HepG2 (cell line): Measurements from ENCODE around the gene PTPN2. TPM values are rescaled to one million over a fixed set of nuclear protein-coding genes. Genes with fewer than 3 reads are reported as not detected.
A peak's percentile ranks its signal among the peaks of the same experiment; 100 is the strongest.
"Not testable (repeated sequence)": the region's sequence is repeated elsewhere in the genome, so short reads cannot be mapped to it uniquely, and the experiment has no call there.

Experiments
- ATAC-seq: fragments of 200-7000 bp; cut with Tn5 transposase; 3 replicates; pipeline ENCODE4 v1.9.1; 2020; ENCODE audit warnings: mild to moderate bottlenecking, moderate library complexity
- BruUV-seq: library from RNA; stranded (reverse); fragments of 400-500 nt; replicated peaks from 2 replicates; lab custom pipeline; 2021; lab: Mats Ljungman, UMichigan
- CTCF ChIA-PET: fragments of 300-600 bp; formaldehyde crosslinking; extraction: SDS; loops from one replicate; lab custom pipeline; 2021; ENCODE audit warnings: low total read pairs, inconsistent platforms, low intra/inter-chr PET ratio; lab: Yijun Ruan, JAX
- POLR2A ChIA-PET: fragments of 350-600 bp; sonication (Branson Sonifier 250); formaldehyde crosslinking; loops from one replicate; lab custom pipeline; 2020; ENCODE audit warnings: antibody characterized with exemption, inconsistent platforms; lab: Yijun Ruan, JAX
- DNase-seq: peaks from one replicate; pipeline ENCODE4 v3.0.0-alpha.2; 2015; ENCODE audit warnings: low spot score
- FAIRE-seq: peaks from 3 replicates; lab custom pipeline; 2011; peaks lifted over from hg19 to GRCh38; lab: Jason Lieb, UNC
- H2AFZ ChIP-seq: one replicate; pipeline ENCODE4 v1.6.1; 2011; ENCODE audit warnings: low read length, inconsistent platforms
- H3K27ac ChIP-seq: fragments of 300-600 bp; 3 replicates; pipeline ENCODE4 v1.8.0; 2011; ENCODE audit warnings: mixed run types, mild to moderate bottlenecking, mixed read lengths, low read length, inconsistent platforms; ENCODE audit not compliant: insufficient read depth; ENCODE audit errors: extremely low read length
- H3K27me3 ChIP-seq, 2 experiments: fragments of 200-600 bp in 1 of 2; 2 replicates in 1 of 2; 3 replicates in 1 of 2; pipeline versions ENCODE4 v1.6.0 to v1.8.0; 2011; ENCODE audit warnings: low read length in 2 of 2, mild to moderate bottlenecking in 2 of 2, moderate library complexity in 2 of 2, inconsistent platforms in 1 of 2; ENCODE audit not compliant: insufficient read depth in 2 of 2, control insufficient read depth in 1 of 2
- H3K36me3 ChIP-seq, 2 experiments: fragments of 200-600 bp in 1 of 2; replicated peaks in 1 of 2; 2 replicates in 1 of 2; 3 replicates in 1 of 2; pipeline versions ENCODE4 v1.5.1 to v1.8.0; 2011; ENCODE audit warnings: low read length in 2 of 2, inconsistent platforms in 1 of 2; ENCODE audit not compliant: insufficient read depth in 2 of 2, control insufficient read depth in 1 of 2
- H3K4me1 ChIP-seq: 2 replicates; pipeline ENCODE4 v1.5.1; 2012; ENCODE audit warnings: low read length, inconsistent platforms; ENCODE audit not compliant: insufficient read depth
- H3K4me2 ChIP-seq: 2 replicates; pipeline ENCODE4 v1.6.0; 2011; ENCODE audit warnings: low read depth, low read length, inconsistent platforms
- H3K4me3 ChIP-seq, 3 experiments: fragments of 200-600 bp in 1 of 3; sonication (generic), shearing (Covaris generic) in 1 of 3; replicated peaks in 1 of 3; 2 replicates each; pipeline ENCODE4 v1.5.1; 2011 to 2016; ENCODE audit warnings: low read length in 3 of 3, inconsistent platforms in 2 of 3, low read depth in 2 of 3, mild to moderate bottlenecking in 2 of 3, control low read depth in 1 of 3, mixed read lengths in 1 of 3; ENCODE audit not compliant: insufficient read depth in 1 of 3
- H3K79me2 ChIP-seq: one replicate; pipeline ENCODE4 v1.6.1; 2011; ENCODE audit warnings: low read length, inconsistent platforms; ENCODE audit not compliant: insufficient read depth
- H3K9ac ChIP-seq: 2 replicates; pipeline ENCODE4 v1.6.0; 2011; ENCODE audit warnings: mild to moderate bottlenecking, low read depth, low read length, inconsistent platforms; ENCODE audit not compliant: insufficient read depth
- H3K9me3 ChIP-seq: 2 replicates; pipeline ENCODE4 v1.5.1; 2012; ENCODE audit warnings: mild to moderate bottlenecking, low read length
- H4K20me1 ChIP-seq: 2 replicates; pipeline ENCODE4 v1.6.0; 2011; ENCODE audit warnings: inconsistent platforms, mild to moderate bottlenecking, low read length, moderate library complexity; ENCODE audit not compliant: insufficient read depth
- RARA ChIP-seq: IDR thresholded peaks from 2 replicates; pipeline ENCODE4 v1.6.1; 2016; ENCODE audit warnings: missing genetic modification reagents, missing compliant biosample characterization
- WGBS: methylation state at CpG from one replicate; pipeline ENCODE4 v1.1.6; 2017; ENCODE audit warnings: low lambda C conversion rate; 5-methylcytosine and 5-hydroxymethylcytosine counted together
- in situ Hi-C: cut with HindIII; loops from 2 replicates; pipeline ENCODE4 v1.10.0; 2017; ENCODE audit warnings: low pct_unique_long_range_greater_than_20kb; ENCODE audit not compliant: extremely low pct_ligation_motif_present
- intact Hi-C: fragments of 100-400 bp; cut with micrococcal nuclease; formaldehyde crosslinking; loops from one replicate; pipeline ENCODE4 v1.10.0; 2022; ENCODE audit not compliant: unreplicated experiment
- polyA plus RNA-seq, 8 experiments: library from polyadenylated mRNA; depleted of rRNA in 3 of 8; stranded (reverse) in 7 of 8; unstranded in 1 of 8; fragments of >200 nt; fragmentation: Illumina TruSeq in 4 of 8; extraction: Trizol in 4 of 8; gene quantifications; 2 replicates each; pipeline versions ENCODE4 v1.2.1 to v1.2.3, GENCODE V29; 2011 to 2016; ENCODE audit warnings: low read depth in 4 of 8, missing spikeins in 1 of 8, mixed read lengths in 1 of 8; ENCODE audit not compliant: insufficient read depth in 1 of 8
- total RNA-seq, 5 experiments: library from RNA; depleted of rRNA; stranded (reverse); fragments of >200 nt; fragmentation: Illumina TruSeq; extraction: Trizol; gene quantifications; 2 replicates each; pipeline ENCODE4 v1.2.3, GENCODE V29; 2016; ENCODE audit warnings: low read depth in 1 of 5
- TF ChIP-seq, protein P1 (sequence below): sonication (generic); formaldehyde crosslinking; IDR thresholded peaks from 2 replicates; pipeline ENCODE4 v1.5.0; 2020; ENCODE audit warnings: mild to moderate bottlenecking, missing genetic modification reagents
- TF ChIP-seq, protein P2 (sequence below): sonication (generic); formaldehyde crosslinking; IDR thresholded peaks from 2 replicates; pipeline ENCODE4 v1.4.0; 2020; ENCODE audit warnings: missing genetic modification reagents

PTPN2 gene
- total and polyA plus RNA-seq, 2 of the 13 experiments (the other 11 are each of a cell fraction or from before 2014, with no cell fraction given), result 24.9 to 41.5 TPM

- peaks cover 20% of the 10 kb centered on the region for H3K4me1 ChIP-seq
- BruUV-seq, H3K36me3 ChIP-seq, CTCF ChIA-PET, POLR2A ChIA-PET, H3K27ac ChIP-seq, H3K4me2 ChIP-seq, H3K9ac ChIP-seq, H4K20me1 ChIP-seq, H3K4me3 ChIP-seq, DNase-seq, H3K27me3 ChIP-seq, in situ Hi-C loops, H2AFZ ChIP-seq, H3K79me2 ChIP-seq, intact Hi-C loops, FAIRE-seq, H3K9me3 ChIP-seq, ATAC-seq: not testable (repeated sequence)
- WGBS, result 33% methylated on average over 11 of the region's 12 CpGs
- TF ChIP-seq, protein P1, sequence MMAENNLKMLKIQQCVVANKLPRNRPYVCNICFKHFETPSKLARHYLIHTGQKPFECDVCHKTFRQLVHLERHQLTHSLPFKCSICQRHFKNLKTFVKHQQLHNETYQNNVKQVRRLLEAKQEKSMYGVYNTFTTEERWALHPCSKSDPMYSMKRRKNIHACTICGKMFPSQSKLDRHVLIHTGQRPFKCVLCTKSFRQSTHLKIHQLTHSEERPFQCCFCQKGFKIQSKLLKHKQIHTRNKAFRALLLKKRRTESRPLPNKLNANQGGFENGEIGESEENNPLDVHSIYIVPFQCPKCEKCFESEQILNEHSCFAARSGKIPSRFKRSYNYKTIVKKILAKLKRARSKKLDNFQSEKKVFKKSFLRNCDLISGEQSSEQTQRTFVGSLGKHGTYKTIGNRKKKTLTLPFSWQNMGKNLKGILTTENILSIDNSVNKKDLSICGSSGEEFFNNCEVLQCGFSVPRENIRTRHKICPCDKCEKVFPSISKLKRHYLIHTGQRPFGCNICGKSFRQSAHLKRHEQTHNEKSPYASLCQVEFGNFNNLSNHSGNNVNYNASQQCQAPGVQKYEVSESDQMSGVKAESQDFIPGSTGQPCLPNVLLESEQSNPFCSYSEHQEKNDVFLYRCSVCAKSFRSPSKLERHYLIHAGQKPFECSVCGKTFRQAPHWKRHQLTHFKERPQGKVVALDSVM (CRISPR knock-in tag), result peak; percentile 56
- TF ChIP-seq, protein P2, sequence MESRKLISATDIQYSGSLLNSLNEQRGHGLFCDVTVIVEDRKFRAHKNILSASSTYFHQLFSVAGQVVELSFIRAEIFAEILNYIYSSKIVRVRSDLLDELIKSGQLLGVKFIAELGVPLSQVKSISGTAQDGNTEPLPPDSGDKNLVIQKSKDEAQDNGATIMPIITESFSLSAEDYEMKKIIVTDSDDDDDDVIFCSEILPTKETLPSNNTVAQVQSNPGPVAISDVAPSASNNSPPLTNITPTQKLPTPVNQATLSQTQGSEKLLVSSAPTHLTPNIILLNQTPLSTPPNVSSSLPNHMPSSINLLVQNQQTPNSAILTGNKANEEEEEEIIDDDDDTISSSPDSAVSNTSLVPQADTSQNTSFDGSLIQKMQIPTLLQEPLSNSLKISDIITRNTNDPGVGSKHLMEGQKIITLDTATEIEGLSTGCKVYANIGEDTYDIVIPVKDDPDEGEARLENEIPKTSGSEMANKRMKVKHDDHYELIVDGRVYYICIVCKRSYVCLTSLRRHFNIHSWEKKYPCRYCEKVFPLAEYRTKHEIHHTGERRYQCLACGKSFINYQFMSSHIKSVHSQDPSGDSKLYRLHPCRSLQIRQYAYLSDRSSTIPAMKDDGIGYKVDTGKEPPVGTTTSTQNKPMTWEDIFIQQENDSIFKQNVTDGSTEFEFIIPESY (CRISPR knock-in tag), result peak; percentile 51; the same call in 1 of the 2 replicates
- TF ChIP-seq RARA (CRISPR knock-in tag), result peak; percentile 73
Measured at GRCh38 chr18:12901208-12901607, 17.2 kb upstream of the PTPN2 start.

- H3K79me2 ChIP-seq, H3K4me1 ChIP-seq, H3K36me3 ChIP-seq, H3K4me3 ChIP-seq, intact Hi-C loops, H3K9ac ChIP-seq, H2AFZ ChIP-seq, ATAC-seq, FAIRE-seq, BruUV-seq, H3K4me2 ChIP-seq, H3K27ac ChIP-seq, H3K27me3 ChIP-seq, DNase-seq, H4K20me1 ChIP-seq, POLR2A ChIA-PET, H3K9me3 ChIP-seq, CTCF ChIA-PET: not testable (repeated sequence)
- in situ Hi-C loops, result loop anchor here (5.0 kb wide), 1 partner anchor 35 kb away; no protein-coding TSS in a partner anchor
- 90% methylated on average over 19 of the region's 51 CpGs for WGBS
Measured at GRCh38 chr18:12896784-12897333, 12.8 kb upstream of the PTPN2 start.
